Coronary artery (tissue), 2 donors: ENCODE data around the gene DUSP5.

ENCODE experiments used
- DNase-seq: peaks from one replicate; pipeline ENCODE4 v3.0.0-alpha.2; 2017; ENCODE audit warnings: low spot score
- H3K27ac ChIP-seq, 2 donors: fragments of 200-600 bp; sonication (generic); one replicate each; pipeline ENCODE4 v1.5.1; 2016 to 2019
- H3K4me3 ChIP-seq: fragments of 200-600 bp; sonication (generic); 2 replicates; pipeline ENCODE4 v1.5.1; 2016; ENCODE audit warnings: mild to moderate bottlenecking, moderate library complexity
- CTCF ChIP-seq: fragments of 200-600 bp; sonication (generic); IDR thresholded peaks from one replicate; pipeline ENCODE4 v1.5.1; 2019; ENCODE audit warnings: antibody characterized with exemption

Gene DUSP5

DNA sequence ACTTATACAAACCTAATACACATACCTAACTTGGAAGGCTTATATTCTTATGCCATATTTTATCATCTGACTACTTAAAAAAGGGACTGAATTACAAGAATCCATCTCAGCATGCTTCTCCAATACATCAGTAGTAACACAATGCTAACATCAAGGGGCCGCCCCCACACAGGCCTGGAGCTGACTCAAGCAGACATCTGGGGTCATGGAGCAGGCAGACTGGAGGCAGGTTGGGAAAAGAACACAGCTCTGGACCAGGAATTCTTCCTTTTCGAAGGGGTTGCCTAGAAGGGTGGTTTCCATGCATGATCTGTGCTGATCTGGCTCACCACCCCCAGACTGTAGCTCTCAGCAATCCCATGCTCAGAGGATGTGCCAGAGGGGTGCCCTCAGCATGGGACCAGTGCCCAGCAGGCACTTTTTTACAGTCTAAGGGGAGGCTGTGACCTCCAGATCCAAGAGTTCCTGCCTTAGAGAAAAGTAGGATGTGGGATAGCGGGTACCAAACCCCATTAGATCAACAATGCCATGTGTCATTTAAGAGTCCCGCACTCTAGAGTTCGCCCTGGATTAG, 26.1 kb upstream of the DUSP5 start:
- no peak overlapping the region for H3K4me3 ChIP-seq
- no peak for DNase-seq
- no peak overlapping the region for H3K27ac ChIP-seq
- no peak for TF ChIP-seq CTCF

DNA sequence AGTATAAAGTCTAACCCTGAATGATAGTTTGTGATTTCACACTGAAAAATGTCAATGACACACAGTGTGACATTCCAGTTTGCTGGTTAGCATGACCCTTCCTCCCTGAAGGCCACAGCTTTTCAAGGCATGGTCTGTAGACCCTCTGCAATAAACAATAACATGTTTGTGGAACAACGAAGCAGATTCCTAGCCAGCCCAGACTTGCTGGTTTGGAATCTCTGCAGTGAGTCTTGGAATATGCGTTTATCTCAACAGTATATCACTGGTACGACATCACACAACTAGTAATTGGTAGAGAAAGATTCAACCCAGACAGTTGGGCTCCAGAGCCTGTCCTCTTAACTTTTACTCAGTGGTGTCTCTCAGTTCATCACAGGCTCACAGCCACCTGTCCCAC, 23.7 kb upstream of the DUSP5 start:
- DNase-seq: no peak
- Histone ChIP-seq H3K4me3 (no peak overlapping the region), H3K27ac (no peak overlapping the region)
- no peak for TF ChIP-seq CTCF

DNA sequence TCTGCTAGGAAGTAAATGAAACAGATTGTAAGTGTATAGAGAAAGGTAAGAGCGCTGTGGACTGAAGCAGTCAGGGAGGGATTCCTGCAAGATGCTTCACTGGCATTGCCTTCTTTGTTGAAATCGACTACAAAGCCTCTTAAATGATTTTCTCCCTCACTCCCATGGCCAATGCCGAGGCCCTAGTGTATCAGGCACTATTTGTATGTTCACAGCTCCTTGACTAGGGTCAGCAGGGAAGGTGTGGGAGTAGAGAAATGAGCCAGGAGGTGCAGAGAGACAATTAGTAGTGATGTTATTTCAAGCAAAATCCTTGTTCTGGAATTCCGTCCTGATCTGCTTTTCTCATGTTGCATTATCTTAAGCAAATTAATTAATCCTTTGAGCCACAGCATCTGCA, 22.9 kb upstream of the DUSP5 start:
- Histone ChIP-seq H3K27ac (no peak overlapping the region), H3K4me3 (no peak overlapping the region)
- DNase-seq: no peak
- TF ChIP-seq CTCF: no peak

DNA sequence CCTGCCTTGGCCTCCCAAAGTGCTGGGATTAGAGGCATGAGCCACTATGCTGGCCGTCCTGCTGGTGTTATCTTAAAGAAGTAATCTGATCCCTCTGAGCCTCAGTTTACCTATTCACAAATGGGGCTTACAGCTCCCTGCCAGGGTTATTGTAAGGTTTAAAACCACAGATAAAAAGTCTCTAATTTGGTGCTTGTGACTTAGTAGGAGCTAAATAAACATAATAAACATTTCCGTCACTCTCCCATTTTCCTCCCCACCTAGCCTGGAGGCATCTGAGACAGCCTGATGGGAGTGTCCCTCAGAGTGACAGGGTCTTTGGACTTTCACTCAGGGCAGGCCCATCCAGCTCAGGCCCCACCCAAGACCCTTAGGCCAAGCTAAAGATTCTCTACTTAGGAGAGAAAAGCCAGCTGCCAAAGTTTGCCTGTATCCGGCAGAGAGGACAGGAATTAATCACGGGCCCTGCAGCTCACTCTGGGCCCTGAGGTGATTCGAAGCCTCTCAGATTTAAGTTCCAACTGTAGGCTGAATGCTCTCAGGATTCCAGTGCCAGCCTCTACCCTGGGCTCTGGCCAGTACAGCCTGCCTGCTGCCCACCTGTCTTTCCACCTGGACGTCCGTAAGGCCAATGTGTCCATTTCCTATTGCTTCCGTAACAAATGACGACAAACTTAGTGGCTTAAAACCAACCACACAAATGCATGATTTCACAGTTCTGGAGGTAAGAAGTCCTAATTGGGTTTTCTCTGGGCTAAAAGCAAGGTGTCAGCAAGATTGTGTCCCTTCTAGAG, 21.8 kb upstream of the DUSP5 start:
- TF ChIP-seq CTCF: no peak
- H3K4me3 ChIP-seq: no peak overlapping the region
- H3K27ac ChIP-seq: no peak overlapping the region
- DNase-seq: no peak

DNA sequence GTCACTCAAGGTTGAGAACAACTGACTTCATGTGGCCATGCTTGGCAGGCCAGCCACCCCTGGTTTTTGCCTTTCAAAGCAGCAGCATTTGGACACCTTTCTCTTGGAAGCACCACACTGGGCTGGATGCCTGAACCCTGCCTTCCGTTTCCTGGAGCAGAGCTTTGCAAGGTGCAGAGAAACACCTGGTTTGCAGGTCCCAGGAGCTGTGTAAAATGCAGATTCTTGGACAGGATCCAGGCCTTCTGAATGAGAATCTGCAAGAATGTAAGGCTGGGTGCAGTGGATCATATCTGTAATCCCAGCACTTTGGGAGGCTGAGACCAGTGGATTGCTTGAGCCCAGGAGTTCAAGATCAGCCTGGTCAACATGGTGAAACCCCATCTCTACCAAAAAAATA, 18.0 kb upstream of the DUSP5 start:
- H3K4me3 ChIP-seq: no peak overlapping the region
- no peak for TF ChIP-seq CTCF

GRCh38 chr10:110480387-110480786, 17.3 kb upstream of the DUSP5 start:
- no peak for TF ChIP-seq CTCF
- DNase-seq: no peak
- Histone ChIP-seq H3K4me3 (no peak overlapping the region), H3K27ac (no peak overlapping the region)

More for the DNA sequence above, 18.0 kb upstream of the DUSP5 start:
- DNase-seq: no peak
- no peak overlapping the region for H3K27ac ChIP-seq

DNA sequence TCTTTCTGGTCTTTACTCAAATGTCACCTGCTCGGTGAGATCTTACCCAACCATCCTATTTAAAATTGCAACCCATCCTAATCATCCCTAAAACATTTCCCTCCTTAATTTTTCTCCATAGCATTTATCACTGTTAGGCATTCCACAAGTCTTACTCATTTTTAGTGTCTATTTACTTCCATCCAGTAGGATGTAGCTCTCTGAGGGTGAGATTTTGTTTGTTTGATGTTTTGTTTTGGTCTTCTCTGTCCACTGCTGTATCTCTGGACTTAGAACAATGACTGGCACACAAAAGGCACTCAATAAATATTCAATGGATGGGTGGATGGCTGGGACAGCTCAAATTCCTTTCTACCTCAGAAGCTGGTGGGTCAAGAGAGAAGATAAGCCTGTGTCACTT, 15.8 kb upstream of the DUSP5 start:
- no peak for TF ChIP-seq CTCF
- DNase-seq: no peak

More for the DNA sequence above, 15.8 kb upstream of the DUSP5 start:
- no peak overlapping the region for H3K4me3 ChIP-seq
- H3K27ac ChIP-seq: no peak overlapping the region
